ENCODE measurements around the gene DYRK1B.

DYRK1B gene

DNA sequence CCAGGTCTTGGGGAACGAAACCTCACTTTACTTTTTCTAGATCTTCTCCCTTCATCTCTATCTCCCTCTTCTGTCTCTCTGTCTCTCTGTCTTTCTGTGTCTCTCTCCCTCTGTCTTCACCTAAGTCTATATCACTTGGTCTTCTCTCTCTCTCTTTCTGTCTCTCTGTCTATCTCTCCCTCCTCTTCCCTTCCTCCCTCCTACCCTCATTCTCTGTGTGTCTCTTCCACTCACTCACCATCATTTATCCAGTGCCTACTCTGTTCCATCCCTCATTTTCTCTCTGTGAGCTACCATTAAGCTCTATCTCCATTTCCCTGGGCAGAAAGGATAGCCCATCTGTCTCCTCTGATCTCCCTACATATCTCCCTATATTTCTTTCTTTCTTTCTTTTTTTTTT, 44.4 kb upstream of the DYRK1B start (continued):
- TF ChIP-seq, protein P1, sequence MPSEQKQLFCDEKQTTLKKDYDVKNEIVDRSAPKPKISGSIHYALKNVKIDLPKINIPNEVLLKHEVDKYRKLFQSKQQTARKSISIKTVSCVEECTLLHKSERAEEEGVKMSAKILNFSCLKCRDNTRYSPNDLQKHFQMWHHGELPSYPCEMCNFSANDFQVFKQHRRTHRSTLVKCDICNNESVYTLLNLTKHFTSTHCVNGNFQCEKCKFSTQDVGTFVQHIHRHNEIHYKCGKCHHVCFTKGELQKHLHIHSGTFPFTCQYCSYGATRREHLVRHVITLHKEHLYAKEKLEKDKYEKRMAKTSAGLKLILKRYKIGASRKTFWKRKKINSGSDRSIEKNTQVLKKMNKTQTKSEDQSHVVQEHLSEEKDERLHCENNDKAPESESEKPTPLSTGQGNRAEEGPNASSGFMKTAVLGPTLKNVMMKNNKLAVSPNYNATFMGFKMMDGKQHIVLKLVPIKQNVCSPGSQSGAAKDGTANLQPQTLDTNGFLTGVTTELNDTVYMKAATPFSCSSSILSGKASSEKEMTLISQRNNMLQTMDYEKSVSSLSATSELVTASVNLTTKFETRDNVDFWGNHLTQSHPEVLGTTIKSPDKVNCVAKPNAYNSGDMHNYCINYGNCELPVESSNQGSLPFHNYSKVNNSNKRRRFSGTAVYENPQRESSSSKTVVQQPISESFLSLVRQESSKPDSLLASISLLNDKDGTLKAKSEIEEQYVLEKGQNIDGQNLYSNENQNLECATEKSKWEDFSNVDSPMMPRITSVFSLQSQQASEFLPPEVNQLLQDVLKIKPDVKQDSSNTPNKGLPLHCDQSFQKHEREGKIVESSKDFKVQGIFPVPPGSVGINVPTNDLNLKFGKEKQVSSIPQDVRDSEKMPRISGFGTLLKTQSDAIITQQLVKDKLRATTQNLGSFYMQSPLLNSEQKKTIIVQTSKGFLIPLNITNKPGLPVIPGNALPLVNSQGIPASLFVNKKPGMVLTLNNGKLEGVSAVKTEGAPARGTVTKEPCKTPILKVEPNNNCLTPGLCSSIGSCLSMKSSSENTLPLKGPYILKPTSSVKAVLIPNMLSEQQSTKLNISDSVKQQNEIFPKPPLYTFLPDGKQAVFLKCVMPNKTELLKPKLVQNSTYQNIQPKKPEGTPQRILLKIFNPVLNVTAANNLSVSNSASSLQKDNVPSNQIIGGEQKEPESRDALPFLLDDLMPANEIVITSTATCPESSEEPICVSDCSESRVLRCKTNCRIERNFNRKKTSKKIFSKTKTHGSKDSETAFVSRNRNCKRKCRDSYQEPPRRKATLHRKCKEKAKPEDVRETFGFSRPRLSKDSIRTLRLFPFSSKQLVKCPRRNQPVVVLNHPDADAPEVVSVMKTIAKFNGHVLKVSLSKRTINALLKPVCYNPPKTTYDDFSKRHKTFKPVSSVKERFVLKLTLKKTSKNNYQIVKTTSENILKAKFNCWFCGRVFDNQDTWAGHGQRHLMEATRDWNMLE (tag by site-specific recombination; conservative IDR thresholded peaks at IDR 0.05; ENCODE audit: low read depth), result no peak
- TF ChIP-seq KLF16 (tag by site-specific recombination; IDR thresholded peaks at IDR 0.05) (no peak), ZNF776 (tag by site-specific recombination; IDR thresholded peaks at IDR 0.05; ENCODE audit: borderline replicate concordance) (no peak), OVOL3 (tag by site-specific recombination; IDR thresholded peaks at IDR 0.05) (no peak), ZNF600 (tag by site-specific recombination; IDR thresholded peaks at IDR 0.05) (no peak), ZNF16 (tag by site-specific recombination; IDR thresholded peaks at IDR 0.05; ENCODE audit: low read depth) (no peak), ZNF747 (tag by site-specific recombination; IDR thresholded peaks at IDR 0.05) (peak; percentile 90; the same call in 1 of the 2 replicates), HOXA7 (CRISPR knock-in tag; IDR thresholded peaks at IDR 0.05; ENCODE audit: borderline replicate concordance) (no peak), ZNF354C (tag by site-specific recombination; IDR thresholded peaks at IDR 0.05; ENCODE audit: borderline replicate concordance, low read depth) (no peak), ZNF266 (tag by site-specific recombination; IDR thresholded peaks at IDR 0.05; ENCODE audit: low read depth) (no peak; the same call in 1 of the 2 replicates), SP2 (tag by site-specific recombination; IDR thresholded peaks at IDR 0.05) (no peak)
- TF ChIP-seq, protein P2, sequence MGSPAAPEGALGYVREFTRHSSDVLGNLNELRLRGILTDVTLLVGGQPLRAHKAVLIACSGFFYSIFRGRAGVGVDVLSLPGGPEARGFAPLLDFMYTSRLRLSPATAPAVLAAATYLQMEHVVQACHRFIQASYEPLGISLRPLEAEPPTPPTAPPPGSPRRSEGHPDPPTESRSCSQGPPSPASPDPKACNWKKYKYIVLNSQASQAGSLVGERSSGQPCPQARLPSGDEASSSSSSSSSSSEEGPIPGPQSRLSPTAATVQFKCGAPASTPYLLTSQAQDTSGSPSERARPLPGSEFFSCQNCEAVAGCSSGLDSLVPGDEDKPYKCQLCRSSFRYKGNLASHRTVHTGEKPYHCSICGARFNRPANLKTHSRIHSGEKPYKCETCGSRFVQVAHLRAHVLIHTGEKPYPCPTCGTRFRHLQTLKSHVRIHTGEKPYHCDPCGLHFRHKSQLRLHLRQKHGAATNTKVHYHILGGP (tag by site-specific recombination; IDR thresholded peaks at IDR 0.05), result peak; percentile 59; the same call in 1 of the 2 replicates
- TF ChIP-seq, protein P3, sequence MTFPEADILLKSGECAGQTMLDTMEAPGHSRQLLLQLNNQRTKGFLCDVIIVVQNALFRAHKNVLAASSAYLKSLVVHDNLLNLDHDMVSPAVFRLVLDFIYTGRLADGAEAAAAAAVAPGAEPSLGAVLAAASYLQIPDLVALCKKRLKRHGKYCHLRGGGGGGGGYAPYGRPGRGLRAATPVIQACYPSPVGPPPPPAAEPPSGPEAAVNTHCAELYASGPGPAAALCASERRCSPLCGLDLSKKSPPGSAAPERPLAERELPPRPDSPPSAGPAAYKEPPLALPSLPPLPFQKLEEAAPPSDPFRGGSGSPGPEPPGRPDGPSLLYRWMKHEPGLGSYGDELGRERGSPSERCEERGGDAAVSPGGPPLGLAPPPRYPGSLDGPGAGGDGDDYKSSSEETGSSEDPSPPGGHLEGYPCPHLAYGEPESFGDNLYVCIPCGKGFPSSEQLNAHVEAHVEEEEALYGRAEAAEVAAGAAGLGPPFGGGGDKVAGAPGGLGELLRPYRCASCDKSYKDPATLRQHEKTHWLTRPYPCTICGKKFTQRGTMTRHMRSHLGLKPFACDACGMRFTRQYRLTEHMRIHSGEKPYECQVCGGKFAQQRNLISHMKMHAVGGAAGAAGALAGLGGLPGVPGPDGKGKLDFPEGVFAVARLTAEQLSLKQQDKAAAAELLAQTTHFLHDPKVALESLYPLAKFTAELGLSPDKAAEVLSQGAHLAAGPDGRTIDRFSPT (tag by site-specific recombination; IDR thresholded peaks at IDR 0.05), result no peak
- TF ChIP-seq, protein P4, sequence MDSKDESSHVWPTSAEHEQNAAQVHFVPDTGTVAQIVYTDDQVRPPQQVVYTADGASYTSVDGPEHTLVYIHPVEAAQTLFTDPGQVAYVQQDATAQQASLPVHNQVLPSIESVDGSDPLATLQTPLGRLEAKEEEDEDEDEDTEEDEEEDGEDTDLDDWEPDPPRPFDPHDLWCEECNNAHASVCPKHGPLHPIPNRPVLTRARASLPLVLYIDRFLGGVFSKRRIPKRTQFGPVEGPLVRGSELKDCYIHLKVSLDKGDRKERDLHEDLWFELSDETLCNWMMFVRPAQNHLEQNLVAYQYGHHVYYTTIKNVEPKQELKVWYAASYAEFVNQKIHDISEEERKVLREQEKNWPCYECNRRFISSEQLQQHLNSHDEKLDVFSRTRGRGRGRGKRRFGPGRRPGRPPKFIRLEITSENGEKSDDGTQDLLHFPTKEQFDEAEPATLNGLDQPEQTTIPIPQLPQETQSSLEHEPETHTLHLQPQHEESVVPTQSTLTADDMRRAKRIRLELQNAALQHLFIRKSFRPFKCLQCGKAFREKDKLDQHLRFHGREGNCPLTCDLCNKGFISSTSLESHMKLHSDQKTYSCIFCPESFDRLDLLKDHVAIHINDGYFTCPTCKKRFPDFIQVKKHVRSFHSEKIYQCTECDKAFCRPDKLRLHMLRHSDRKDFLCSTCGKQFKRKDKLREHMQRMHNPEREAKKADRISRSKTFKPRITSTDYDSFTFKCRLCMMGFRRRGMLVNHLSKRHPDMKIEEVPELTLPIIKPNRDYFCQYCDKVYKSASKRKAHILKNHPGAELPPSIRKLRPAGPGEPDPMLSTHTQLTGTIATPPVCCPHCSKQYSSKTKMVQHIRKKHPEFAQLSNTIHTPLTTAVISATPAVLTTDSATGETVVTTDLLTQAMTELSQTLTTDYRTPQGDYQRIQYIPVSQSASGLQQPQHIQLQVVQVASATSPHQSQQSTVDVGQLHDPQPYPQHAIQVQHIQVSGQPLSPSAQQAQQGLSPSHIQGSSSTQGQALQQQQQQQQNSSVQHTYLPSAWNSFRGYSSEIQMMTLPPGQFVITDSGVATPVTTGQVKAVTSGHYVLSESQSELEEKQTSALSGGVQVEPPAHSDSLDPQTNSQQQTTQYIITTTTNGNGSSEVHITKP (tag by site-specific recombination; IDR thresholded peaks at IDR 0.05), result no peak
- TF ChIP-seq, protein P5, sequence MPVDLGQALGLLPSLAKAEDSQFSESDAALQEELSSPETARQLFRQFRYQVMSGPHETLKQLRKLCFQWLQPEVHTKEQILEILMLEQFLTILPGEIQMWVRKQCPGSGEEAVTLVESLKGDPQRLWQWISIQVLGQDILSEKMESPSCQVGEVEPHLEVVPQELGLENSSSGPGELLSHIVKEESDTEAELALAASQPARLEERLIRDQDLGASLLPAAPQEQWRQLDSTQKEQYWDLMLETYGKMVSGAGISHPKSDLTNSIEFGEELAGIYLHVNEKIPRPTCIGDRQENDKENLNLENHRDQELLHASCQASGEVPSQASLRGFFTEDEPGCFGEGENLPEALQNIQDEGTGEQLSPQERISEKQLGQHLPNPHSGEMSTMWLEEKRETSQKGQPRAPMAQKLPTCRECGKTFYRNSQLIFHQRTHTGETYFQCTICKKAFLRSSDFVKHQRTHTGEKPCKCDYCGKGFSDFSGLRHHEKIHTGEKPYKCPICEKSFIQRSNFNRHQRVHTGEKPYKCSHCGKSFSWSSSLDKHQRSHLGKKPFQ (tag by site-specific recombination; IDR thresholded peaks at IDR 0.05), result no peak
- TF ChIP-seq, protein P6, sequence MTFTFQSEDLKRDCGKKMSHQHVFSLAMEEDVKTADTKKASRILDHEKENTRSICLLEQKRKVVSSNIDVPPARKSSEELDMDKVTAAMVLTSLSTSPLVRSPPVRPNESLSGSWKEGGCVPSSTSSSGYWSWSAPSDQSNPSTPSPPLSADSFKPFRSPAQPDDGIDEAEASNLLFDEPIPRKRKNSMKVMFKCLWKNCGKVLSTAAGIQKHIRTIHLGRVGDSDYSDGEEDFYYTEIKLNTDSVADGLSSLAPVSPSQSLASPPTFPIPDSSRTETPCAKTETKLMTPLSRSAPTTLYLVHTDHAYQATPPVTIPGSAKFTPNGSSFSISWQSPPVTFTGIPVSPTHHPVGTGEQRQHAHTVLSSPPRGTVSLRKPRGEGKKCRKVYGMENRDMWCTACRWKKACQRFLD (tag by site-specific recombination; IDR thresholded peaks at IDR 0.05), result no peak
- TF ChIP-seq, protein P7, sequence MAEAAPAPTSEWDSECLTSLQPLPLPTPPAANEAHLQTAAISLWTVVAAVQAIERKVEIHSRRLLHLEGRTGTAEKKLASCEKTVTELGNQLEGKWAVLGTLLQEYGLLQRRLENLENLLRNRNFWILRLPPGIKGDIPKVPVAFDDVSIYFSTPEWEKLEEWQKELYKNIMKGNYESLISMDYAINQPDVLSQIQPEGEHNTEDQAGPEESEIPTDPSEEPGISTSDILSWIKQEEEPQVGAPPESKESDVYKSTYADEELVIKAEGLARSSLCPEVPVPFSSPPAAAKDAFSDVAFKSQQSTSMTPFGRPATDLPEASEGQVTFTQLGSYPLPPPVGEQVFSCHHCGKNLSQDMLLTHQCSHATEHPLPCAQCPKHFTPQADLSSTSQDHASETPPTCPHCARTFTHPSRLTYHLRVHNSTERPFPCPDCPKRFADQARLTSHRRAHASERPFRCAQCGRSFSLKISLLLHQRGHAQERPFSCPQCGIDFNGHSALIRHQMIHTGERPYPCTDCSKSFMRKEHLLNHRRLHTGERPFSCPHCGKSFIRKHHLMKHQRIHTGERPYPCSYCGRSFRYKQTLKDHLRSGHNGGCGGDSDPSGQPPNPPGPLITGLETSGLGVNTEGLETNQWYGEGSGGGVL (tag by site-specific recombination; IDR thresholded peaks at IDR 0.05), result no peak
- TF ChIP-seq, protein P8, sequence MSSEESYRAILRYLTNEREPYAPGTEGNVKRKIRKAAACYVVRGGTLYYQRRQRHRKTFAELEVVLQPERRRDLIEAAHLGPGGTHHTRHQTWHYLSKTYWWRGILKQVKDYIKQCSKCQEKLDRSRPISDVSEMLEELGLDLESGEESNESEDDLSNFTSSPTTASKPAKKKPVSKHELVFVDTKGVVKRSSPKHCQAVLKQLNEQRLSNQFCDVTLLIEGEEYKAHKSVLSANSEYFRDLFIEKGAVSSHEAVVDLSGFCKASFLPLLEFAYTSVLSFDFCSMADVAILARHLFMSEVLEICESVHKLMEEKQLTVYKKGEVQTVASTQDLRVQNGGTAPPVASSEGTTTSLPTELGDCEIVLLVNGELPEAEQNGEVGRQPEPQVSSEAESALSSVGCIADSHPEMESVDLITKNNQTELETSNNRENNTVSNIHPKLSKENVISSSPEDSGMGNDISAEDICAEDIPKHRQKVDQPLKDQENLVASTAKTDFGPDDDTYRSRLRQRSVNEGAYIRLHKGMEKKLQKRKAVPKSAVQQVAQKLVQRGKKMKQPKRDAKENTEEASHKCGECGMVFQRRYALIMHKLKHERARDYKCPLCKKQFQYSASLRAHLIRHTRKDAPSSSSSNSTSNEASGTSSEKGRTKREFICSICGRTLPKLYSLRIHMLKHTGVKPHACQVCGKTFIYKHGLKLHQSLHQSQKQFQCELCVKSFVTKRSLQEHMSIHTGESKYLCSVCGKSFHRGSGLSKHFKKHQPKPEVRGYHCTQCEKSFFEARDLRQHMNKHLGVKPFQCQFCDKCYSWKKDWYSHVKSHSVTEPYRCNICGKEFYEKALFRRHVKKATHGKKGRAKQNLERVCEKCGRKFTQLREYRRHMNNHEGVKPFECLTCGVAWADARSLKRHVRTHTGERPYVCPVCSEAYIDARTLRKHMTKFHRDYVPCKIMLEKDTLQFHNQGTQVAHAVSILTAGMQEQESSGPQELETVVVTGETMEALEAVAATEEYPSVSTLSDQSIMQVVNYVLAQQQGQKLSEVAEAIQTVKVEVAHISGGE (tag by site-specific recombination; conservative IDR thresholded peaks at IDR 0.05; ENCODE audit: low read depth), result no peak
